Gastroesophageal sphincter (tissue), 3 donors: ENCODE data around the gene DGAT2.

Experiments used
- EP300 ChIP-seq: sonication (generic); formaldehyde crosslinking; IDR thresholded peaks from one replicate; pipeline ENCODE4 v1.6.1; 2017; ENCODE audit warnings: antibody characterized with exemption, mild to moderate bottlenecking
- POLR2A ChIP-seq, 2 donors: fragments of 450-650 bp; IDR thresholded peaks; one replicate each; pipeline ENCODE4 v1.6.1; 2017; ENCODE audit warnings: antibody characterized with exemption in 2 of 2, mild to moderate bottlenecking in 2 of 2, moderate library complexity in 1 of 2
- TF ChIP-seq, protein P1 (sequence below), 4 experiments: fragments of 200-600 bp in 2 of 4; fragments of 450-650 bp in 2 of 4; sonication (generic) in 1 of 4; IDR thresholded peaks; one replicate each; pipeline ENCODE4 v1.5.1; 2017 to 2019; ENCODE audit warnings: antibody characterized with exemption in 4 of 4, mild to moderate bottlenecking in 2 of 4, moderate library complexity in 2 of 4

DNA sequence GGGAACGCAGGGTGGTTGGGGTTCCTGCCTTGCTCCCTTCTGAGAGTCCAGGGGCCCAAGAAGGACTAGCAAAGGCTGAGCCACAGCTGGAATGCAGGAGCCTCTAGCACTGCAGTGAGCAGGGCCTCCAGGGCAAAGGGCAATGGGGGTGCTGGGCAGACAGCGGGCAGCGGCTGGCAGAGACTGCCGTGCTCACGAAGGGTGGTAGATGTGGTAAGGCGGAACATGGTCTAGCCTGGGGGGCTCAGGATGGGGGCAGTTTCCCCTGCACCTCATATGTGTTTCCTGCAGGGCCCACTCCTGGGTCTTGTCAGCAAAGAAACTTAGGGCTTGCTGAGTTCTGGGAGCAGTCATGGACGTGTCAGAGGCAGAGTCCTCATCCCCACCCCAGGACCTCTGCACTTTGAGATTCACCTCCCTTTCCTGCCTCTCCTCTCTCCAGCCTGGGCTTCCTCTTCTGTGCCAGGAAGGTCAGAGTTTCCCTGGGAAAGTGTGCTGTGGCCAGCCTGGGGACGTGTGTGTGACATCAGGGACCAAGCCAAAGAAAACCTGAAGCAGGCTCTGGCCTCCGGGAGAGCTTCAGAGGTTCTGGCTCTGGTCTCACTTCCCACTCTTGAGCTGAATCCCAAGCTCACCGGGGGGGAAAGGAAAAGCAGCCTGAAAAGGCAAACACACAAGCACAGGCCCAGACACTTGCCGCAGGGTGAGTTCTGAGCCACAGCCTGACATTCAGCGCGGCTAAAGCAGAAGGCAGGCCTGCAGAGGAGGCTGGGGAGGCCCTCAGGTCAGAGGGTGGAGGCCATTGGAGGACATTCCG, 46.5 kb upstream of the DGAT2 start:
- no peak for TF ChIP-seq EP300
- TF ChIP-seq, protein P1, sequence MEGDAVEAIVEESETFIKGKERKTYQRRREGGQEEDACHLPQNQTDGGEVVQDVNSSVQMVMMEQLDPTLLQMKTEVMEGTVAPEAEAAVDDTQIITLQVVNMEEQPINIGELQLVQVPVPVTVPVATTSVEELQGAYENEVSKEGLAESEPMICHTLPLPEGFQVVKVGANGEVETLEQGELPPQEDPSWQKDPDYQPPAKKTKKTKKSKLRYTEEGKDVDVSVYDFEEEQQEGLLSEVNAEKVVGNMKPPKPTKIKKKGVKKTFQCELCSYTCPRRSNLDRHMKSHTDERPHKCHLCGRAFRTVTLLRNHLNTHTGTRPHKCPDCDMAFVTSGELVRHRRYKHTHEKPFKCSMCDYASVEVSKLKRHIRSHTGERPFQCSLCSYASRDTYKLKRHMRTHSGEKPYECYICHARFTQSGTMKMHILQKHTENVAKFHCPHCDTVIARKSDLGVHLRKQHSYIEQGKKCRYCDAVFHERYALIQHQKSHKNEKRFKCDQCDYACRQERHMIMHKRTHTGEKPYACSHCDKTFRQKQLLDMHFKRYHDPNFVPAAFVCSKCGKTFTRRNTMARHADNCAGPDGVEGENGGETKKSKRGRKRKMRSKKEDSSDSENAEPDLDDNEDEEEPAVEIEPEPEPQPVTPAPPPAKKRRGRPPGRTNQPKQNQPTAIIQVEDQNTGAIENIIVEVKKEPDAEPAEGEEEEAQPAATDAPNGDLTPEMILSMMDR (IDR thresholded peaks at IDR 0.05): no peak
- no peak for TF ChIP-seq POLR2A (IDR thresholded peaks at IDR 0.05)
